Smooth muscle cell of the coronary artery (primary cell): ENCODE results near the gene CUL2. TPM values are rescaled to one million over a fixed set of nuclear protein-coding genes. Genes with fewer than 3 reads are reported as not detected.

ENCODE experiments used
- total RNA-seq: library from RNA; depleted of rRNA; stranded (reverse); fragments of >200 nt; gene quantifications from 2 replicates; pipeline ENCODE4 v1.2.3, GENCODE V29; 2014; ENCODE audit warnings: low replicate concordance

The CUL2 gene
- total RNA-seq: 16.5 and 19.5 TPM in 2 replicates

GRCh38 chr10:35090162-35090954 lies at the start of gene CUL2:
Gene CUL2, minus strand, starts transcription at chr10:35090341. Its CDS starts 19,024 bp downstream, at chr10:35071317.

GRCh38 chr10:35126530-35127288 lies 36.6 kb upstream of the CUL2 start, which contains the start of gene CREM:
Gene CREM, plus strand, starts transcription at chr10:35126846. Its CDS starts 10,990 bp downstream, at chr10:35137836.

Other genes starting within 250 kb of the CUL2 start
- 21.6 and 24.5 TPM in 2 replicates for gene CREM, start 36.5 kb upstream of the CUL2 start, total RNA-seq
- gene CCNY, start 246.2 kb upstream of the CUL2 start, total RNA-seq: 54.8 and 81.6 TPM in 2 replicates